Epithelial cell of esophagus (primary cell): ENCODE data around the gene OPRM1.
"Not testable (repeated sequence)": the region's sequence is repeated elsewhere in the genome, so short reads cannot be mapped to it uniquely, and the experiment has no call there.

ENCODE experiments used
- DNase-seq: peaks from one replicate; pipeline ENCODE4 v3.0.0; 2010; ENCODE audit warnings: low read depth
- H3K4me3 ChIP-seq: 2 replicates; pipeline ENCODE4 v1.5.1; 2011; ENCODE audit warnings: mild to moderate bottlenecking, low read length, control low read depth
- TF ChIP-seq, protein P1 (sequence below): IDR thresholded peaks from 2 replicates; pipeline ENCODE4 v1.5.1; 2011; ENCODE audit warnings: low read depth, mild to moderate bottlenecking, low read length, control low read depth, inconsistent platforms; ENCODE audit not compliant: insufficient read depth; ENCODE audit errors: missing control alignments

The OPRM1 gene

DNA sequence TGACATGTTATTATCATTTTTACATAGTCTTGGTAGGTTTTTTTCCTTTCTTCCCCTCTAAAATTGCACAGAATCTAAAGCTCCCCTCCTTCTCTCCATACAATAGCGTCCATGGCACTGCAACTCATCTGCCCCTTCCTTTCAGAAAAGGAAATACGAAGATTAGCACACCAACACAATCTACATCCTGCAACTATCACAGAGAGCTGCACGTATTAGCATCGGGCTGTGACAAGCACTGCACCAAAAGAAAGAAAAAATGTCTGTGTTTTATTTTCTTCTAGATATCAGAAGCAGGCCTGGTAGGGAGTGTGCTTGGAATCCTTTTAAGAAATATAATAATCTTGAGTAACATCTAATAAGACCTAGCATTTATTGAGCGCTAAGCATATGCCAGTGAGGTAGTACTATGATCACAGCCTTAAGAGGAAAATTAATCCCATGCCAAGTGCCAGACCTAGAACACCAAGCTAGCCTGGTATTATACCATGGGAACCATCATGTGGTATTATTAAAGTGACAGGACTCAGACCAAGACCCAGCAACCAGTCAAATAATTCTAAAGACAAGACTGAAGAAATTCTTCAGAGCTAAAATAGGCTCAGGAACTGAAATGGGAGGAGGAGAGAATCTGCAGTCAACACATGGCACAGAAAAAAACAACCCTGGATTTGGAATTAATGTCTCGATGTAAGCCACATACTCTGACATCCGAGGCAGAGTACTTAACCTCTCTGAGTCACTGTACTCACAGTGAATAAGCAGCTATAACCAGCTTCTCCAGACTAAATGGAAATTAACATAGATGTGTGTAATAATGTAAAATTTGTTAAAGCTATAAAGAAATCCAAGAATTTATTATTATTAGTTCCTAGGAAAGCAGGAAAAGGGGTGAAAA is 193.2 kb downstream of the OPRM1 start:
- DNase-seq, result peak; percentile 59

DNA sequence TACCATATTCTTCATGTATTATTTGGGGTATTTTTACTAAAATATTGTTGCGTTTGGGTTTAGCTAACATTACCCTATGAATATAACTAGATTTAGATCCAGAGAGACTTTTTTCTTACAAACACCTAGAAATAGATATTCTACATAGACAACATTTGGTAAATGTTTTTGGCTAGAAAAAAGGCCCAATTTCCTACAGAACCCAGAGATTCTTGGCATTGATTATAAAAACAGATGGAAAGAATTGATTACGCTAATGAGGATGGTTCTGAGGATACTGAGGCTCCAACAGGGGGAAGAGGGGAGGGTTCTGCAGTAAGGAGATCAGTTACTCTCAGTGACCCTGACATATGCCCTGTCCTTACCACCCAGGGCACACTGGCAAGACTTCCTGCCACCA is 194.3 kb downstream of the OPRM1 start:
- H3K4me3 ChIP-seq, result no peak overlapping the region
- TF ChIP-seq, protein P1, sequence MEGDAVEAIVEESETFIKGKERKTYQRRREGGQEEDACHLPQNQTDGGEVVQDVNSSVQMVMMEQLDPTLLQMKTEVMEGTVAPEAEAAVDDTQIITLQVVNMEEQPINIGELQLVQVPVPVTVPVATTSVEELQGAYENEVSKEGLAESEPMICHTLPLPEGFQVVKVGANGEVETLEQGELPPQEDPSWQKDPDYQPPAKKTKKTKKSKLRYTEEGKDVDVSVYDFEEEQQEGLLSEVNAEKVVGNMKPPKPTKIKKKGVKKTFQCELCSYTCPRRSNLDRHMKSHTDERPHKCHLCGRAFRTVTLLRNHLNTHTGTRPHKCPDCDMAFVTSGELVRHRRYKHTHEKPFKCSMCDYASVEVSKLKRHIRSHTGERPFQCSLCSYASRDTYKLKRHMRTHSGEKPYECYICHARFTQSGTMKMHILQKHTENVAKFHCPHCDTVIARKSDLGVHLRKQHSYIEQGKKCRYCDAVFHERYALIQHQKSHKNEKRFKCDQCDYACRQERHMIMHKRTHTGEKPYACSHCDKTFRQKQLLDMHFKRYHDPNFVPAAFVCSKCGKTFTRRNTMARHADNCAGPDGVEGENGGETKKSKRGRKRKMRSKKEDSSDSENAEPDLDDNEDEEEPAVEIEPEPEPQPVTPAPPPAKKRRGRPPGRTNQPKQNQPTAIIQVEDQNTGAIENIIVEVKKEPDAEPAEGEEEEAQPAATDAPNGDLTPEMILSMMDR, result no peak
- no peak for DNase-seq

More for the DNA sequence above, 193.2 kb downstream of the OPRM1 start:
- H3K4me3 ChIP-seq, result no peak overlapping the region
- TF ChIP-seq, protein P1, result no peak

DNA sequence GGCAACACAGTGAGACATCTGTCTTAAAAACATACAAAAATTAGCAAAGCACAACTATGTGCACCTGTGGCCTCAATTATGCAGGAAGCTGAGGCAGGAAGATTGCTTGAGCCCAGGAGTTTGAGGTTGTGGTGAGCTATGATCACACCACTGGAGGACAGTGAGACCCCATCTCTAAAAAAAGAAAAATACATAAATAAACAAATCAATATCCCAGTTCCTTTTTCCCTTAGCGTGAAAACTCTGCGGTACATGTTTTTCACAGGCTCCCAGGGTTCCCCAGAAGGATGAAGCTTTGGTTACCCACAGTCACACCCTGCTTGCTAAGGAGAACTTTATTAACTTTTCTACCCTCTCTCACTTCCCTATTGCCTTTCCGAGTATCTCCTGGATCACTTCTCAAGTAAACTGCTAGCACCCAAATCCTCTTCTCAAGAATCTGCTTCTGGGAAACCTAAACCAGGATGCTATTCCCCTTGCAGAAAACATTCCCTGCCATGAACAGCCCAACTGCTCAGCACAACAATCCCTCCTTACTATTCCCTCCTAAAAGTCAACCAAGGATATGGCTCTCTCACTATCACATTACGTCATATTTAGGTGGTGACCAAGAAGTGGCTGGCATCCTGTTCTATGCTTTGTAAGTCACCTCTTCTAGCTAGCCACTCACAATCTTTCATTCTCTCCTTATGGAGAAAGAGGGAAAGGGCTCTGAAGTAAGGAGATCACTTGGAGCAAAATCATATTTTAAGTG is 195.2 kb downstream of the OPRM1 start:
- TF ChIP-seq, protein P1, result no peak

DNA sequence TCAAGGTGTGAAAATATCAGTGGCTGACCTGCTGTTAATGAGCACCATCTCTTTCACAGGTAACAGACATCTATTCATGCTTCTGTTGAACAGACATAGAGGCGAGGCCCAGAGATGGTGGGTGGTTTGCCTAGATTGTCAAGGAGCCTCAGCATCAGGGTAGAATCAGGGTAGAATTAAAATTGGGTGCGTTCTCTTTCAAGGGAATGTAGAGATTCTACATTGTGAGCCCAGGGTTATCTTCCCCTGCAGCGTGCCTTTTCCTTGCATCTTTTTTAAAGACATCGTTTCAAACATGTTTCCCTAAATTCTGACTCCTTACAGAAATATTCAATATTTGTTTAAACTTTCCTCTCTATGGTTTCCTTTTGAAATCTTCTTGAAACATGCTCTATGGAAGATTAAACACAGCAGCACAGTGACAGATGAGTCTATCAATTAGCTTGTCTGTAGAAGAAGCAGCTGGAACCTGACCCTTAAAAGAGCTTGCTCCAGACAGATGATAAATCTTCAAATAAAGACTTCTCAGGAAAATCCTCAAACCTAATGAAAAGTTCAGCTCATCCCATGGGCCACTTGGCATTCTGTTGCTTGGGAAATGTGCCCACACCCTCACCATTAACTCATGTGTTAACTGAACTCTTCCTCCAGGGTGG is 197.7 kb downstream of the OPRM1 start:
- TF ChIP-seq, protein P1, result no peak
- no peak for DNase-seq
- H3K4me3 ChIP-seq, result no peak overlapping the region

More for the DNA sequence above, 195.2 kb downstream of the OPRM1 start:
- no peak overlapping the region for H3K4me3 ChIP-seq
- DNase-seq, result no peak

DNA sequence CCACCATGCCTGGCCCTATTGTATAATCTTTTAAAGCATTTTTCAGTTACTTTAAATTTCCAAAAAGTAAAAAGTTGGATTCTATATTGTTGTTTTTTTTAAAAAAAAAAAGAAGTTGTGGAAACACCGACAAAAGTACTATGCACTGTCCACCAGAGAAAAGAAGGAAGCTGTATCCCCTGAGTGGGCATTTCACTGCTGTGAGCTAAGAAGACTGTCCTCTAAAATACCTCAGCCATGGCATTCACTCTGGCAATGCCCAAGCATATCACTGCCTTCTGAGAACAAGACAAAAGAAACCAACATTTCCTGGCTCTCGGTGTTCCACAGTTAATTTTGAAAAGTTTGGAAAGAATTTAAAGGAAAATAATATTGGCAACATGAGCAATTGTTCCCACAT is 199.8 kb downstream of the OPRM1 start:
- TF ChIP-seq, protein P1, result no peak

DNA sequence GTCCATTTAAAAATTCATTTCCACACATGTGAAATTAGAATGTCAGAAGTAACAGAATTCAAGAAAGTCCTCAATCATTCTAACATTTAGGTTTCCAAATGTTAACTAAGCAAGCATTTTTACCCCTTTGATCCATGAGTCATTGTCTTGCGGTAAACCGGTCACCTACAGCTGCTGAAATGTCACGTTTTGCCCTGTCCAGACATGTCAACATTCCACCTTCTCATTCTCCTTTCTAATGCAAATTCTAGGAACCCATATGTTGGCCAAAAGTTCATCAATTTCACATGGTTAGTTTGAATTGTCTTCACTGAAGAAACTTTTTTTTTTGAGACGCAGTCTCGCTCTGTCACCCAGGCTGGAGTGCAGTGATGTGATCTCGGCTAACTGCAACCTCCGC is 200.4 kb downstream of the OPRM1 start:
- DNase-seq, result peak; percentile 93
- no peak overlapping the region for H3K4me3 ChIP-seq
- TF ChIP-seq, protein P1, result no peak

More for the DNA sequence above, 199.8 kb downstream of the OPRM1 start:
- H3K4me3 ChIP-seq, result no peak overlapping the region
- DNase-seq, result no peak

DNA sequence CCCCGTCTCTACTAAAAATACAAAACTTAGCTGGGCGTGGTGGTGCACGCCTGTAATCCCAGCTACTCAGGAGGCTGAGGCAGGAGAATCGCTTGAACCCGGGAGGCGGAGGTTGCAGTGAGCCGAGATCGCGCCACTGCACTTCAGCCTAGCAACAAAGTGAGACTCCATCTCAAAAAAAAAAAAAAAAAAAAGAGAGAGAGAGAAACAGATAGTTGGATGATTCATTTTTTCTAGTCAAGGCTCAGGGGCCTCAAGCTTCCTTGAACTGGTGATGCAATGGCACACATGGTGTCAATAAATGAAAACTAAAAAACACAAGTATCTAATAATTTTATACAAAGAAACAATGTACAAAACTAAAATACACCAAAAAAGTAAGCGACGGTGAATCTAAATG is 202.0 kb downstream of the OPRM1 start:
- DNase-seq, result peak; percentile 65
- not testable (repeated sequence) for H3K4me3 ChIP-seq
